ENCODE results near the gene RHOF.
"Not testable (repeated sequence)": the region's sequence is repeated elsewhere in the genome, so short reads cannot be mapped to it uniquely, and the experiment has no call there.

The RHOF gene

DNA sequence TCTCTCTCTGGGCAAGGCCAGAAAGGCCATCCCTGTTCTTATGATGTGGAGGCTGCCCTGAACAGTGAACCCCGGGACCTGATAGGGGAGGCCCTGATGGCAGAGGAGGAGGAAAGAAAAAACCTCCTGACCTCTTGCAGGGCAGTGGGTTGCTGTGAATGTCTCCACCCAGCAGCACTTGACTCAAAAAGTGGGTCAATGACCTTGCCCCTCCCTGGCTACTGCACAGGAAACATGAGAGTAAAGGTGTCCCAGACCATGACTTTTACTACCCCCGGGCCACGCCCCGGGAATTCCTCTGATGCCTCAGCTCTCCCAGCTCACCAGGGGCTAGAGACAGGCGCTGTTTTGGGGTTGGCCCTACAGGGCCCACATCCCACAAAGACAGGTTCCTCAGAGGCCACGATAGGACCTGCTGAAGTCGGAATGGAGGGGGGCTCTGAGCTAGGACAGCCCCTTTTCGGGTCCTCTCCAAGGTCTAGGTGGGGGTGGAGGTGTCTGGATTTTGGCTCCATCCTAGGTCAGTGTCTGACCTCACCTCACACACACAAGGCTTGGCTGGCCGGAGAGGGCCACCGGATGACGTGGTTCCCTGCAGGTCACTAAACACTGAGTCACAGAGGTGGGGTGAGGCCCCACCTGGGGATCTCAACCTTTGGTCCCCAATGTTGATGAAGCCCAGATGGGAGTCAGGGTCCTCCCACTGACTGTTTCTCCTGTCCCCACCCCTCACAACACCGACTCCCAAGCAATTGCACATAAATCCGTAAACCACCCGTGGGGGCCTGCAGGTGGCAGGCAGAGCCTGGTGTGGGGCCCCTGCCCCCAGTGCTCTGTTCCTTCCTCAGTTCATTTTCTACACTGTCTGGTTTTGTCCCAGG is 1.6 kb downstream of the RHOF start:
- DNase-seq: peak; percentile 58

DNA sequence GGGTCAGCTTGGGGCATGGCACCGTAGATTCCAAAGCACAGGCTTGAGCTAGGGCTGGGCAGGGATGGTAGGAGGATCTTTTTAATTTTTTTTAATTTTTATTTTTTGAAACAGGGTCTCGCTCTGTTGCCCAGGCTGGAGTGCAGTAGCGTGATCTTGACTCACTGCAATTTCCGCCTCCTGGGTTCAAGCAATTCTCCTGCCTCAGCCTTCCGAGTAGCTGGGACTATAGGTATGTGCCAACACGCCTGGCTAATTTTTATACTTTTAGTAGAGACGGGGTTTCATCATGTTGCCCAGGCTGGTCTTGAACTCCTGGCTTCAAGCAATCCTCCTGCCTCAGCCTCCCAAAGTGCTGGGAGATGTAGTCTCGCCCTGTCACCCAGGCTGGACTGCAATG is 2.7 kb downstream of the RHOF start:
- not testable (repeated sequence) for DNase-seq

DNA sequence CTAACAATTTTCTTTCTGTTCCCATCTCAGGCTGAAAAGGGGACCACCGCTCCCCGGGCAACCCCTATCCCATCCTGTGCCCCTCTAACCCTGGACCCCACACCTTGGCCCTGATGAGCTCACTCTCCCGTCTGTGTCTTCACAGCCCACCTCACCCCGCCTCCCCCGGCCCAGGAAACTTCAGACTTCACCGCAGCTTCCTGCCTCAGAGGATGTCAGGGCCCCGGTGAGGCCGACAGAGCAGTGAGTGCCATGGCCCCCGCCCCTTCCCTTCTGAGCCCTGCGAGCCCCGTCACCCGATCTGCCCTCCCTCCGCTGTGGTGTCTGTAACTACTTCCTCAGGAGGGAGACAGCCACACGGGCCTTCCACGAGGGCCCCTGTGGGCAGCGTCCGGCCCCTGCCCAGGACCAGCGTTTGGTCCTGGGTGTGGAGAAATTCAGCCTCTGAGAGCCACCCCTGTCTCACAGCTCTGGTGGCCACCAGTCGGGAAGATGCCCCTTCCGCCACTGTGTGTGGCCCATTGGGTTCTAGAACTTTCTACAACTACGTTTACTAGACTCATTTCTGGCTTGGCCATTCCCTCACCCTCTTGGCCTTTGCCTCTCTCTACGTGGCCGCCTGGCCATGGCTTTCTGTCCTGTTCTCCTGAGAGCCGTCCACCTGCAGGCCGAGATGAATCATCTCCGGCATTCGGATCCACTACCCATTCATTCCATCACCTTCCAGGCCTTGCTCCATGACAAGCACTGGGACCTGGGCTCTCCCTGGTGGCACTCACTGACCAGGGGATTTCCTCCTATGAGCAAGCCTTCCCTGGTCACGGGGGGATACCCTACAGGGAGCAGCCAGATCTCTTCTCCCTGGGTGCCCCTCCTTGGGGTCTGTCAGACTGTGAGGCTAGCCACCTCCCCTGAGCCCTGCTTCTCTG is 3.4 kb downstream of the RHOF start:
- DNase-seq: peak; percentile 93

DNA sequence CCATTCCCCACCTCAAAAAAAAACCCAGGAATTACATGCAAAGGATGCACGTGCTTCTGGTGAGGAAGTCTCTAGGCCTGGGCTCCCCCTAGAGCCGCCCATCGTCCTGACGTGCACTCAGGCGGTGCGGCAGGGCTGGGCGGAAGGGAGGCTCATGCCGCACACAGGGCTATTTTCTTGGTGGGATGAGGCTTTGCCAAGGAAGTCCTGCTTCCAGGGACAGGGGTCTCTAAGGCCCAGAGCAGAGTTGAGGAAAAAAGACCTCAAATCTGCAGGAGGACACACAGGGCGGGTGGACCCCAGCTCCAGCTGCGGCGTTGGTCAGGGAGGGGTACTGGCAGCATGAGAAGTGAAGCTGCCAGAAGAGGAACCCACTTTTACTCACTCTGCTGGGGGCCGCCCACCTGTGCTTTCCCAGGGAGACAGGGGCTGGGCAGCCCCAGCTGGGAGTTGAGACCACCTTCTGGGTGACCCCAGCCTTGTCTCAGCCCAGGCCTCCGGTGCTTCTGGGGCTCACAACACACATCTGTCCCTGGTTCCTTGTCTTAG is 4.2 kb downstream of the RHOF start:
- peak; percentile 64 for DNase-seq

GRCh38 chr12:121788176-121788818 is 5.2 kb downstream of the RHOF start:
- DNase-seq: no peak

DNA sequence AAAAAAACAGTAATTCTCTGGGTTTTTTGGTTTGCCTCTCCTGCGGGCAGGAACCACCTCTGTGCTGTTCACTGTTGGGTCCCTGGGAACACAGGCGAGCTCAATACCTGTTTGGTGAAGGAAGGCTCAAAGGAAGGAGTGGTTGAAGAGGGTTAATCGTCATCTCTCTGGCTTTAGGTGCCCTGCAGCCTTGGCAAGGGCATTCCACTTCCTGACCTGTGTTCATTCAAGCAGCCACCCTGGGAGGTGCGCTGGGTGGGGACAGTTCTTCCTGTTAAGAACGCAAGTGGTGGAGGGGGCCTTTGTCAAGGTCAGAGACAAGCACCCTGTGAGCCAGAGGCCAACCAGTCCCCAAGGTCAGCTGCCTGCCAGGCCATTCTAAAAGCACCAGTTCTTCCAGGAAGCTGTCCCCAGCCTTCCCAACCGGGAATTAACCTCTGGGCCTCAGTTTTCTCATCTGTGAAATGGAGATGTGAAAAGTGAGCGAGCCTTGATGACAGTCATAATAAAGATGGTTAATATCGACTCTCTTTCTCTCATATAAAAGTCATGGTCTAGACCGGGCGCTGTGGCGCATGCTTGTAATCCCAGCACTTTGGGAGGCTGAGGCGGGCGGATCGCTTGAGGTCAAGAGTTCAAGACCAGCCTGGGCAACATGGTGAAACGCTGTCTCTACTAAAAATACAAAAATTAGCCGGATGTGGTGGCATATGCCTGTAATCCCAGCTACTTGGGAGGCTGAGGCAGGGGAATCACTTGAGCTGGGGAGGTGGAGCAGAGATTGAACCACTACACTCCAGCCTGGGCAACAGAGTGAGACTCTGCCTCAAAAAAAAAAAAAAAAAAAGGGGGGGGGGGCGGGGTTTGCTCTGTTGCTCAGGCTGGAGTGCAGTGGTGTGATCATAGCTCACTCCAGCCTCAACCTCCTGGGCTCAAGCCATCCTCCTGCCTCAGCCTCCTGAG is 6.1 kb downstream of the RHOF start:
- DNase-seq: peak; percentile 62

DNA sequence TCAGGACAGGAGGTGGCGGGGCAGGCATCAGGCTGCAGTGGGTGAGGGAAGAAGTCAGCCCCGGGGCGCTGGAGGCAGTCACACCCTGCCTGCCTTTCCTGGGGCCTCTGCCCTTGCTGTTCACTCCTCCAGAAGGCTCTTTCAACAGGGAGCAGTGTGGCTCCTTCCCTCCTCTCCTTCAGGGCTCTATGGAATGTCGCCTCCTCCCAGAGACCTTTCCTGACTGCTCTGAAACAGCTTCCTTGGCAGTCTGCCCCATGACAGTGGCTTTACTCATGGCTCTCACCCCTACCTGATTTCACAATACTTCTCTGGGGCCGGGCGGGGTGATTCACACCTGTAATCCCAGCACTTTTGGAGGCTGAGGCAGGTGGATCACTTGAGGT is 7.1 kb downstream of the RHOF start:
- DNase-seq: peak; percentile 72

DNA sequence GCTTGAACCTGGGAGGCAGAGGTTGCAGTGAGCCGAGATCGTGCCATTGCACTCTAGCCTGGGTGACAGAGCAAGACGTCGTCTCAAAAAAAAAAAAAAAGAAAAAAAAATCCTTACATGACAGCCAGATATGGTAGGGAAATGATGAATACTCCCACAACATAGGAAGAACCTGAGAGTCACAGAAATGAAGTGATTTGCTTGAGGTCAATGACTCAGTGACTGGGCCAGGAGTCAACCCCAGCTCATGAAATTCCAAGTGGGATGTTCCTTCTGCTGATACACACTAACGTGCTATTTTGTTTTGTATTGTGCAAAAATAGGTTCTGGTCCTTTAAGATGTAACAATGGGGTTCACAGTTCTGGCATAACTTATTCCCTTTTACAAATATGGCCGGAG is 9.0 kb downstream of the RHOF start:
- no peak for DNase-seq

DNA sequence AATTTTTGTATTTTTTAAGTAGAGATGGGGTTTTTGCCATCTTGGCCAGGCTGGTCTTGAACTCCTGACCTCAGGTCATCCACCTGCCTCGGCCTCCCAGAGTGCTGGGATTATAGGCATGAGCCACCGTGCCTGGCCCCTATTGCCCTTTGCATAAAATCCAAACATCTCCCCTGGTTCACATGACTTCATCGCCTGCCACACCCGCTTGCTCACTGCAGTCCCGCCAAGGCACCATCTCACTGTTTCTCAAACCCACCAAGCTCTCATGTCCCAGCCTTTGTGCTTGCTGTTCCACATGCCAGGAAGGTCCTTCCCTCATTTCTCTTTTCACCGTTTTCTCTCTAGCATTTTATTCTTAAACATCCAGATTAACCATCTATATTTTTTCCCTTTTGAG is 9.7 kb downstream of the RHOF start:
- DNase-seq: no peak

DNA sequence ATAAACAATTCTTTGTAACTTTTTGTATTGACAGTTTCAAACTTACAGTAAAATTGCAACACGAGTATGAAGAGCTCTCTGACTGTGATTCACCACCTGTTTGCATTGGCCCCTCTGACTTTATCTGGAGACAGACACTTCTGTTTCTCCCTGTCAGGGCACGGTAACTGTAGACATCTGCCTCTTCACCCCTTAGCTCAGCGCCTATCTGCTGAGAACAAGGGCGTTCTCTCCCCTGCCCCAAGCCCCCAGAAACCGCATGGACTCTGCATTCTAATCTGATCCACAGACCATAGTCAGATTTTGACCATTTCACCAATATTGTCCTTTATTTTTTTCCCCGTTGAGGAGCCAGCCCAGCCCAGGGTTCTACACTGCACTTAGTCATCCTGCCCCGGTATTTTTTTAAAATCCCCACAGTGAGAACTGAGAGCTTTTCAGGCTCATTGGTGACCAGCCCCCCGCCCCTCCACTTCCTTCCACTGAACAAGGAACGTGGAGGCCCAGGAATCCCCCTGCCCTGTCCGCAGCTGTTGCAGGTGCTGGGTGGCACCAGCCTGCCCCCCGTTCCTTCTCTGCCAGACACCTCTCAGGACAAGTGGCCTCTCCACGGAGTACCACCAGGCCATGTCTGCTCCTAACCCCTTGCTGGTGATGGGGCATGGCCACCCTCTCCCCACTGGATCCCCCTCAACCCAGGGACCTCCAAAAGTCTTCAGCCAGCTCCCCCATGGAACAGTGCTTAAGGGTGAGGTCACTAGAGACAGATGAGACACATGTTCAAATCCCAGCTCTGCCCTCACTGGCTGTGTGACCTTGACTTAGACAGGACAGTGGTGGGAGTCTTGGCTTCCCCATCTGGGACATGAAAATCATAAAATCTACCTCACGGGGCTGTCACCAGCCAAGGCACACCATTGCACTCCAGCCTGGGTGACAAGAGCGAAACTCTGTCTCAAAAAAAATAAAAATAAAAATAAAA is 11.2 kb downstream of the RHOF start:
- peak; percentile 80 for DNase-seq

DNA sequence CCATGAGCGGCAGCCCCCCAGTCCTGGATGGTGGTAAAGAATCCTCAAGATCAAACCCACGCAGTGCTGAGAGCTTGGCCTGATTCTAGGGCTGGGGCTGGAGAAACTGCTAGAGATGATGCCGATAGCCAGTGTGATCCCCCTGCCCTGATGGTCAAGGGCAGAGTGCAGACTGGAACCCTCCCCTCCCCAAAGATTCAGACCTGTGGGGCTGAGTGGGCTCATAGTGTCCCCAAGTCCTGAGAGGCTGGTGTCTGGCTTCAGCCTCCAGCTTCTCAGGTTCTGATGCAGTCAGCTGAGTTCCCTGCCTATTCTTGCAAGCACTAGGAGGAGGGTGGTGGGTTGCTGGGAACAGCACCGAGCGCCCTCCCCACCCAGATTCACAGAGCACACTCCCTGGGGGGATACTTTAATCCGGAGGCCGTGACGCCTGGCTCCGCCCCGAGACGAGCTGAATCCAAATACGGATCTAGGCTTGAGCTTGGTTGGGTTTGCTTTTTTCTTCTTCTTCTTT is 11.9 kb downstream of the RHOF start:
- peak; percentile 49 for DNase-seq

- no peak for DNase-seq
Observed at GRCh38 chr12:121780429-121780828, 13.1 kb downstream of the RHOF start.

DNA sequence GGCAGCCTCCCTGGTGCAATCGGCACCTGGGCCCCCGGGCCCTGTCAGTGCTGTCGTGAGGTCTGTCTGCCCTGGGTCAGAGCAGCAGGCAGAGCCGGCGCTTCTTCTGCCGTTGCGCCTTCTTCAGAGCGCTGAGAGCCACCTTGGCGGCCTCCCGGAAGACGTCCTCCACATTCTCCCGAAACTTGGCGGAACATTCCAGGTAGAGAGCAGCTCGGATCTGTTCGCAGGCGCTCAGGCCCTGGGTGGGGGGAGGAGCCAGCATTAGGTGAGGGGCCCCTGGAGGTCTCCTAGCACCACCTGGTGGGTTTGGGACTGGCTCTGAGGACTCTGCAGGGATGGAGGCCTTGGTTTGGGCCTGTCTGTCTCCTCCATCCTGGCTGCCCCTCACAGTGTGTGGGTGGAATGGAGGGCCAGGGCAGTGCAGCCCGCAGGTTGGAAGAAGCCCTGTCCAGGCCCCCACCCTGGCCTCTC is 14.0 kb downstream of the RHOF start:
- no peak for DNase-seq

GRCh38 chr12:121778567-121779421 is 14.7 kb downstream of the RHOF start:
- DNase-seq: no peak

GRCh38 chr12:121776190-121777098 is 17.0 kb downstream of the RHOF start:
- peak; percentile 99 for DNase-seq

DNA sequence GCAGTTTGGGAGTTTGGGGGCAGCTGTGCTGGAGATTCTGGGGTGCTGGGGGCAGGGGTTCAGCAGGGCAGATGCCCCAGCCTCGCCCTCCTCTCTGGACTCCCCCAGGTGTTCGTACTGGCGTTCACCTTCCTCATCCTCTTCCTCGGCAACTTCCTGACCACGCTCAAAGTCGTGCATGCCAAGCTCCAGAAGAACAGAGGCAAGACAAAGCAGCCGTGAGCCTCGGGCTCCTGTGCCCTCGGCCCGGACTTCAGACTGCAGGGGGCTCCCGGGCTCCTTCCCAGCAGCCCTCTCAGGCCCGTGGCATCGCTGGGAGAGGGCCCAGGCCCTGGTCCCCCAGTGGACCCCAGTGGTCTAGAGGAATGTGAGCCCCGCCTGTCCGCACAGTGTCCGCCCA is 18.0 kb downstream of the RHOF start:
- DNase-seq: no peak

- DNase-seq: no peak
Observed at GRCh38 chr12:121774968-121775474, 18.5 kb downstream of the RHOF start.

Measured in stimulated activated CD8-positive, alpha-beta memory T cell treated with anti-CD3 and anti-CD28 coated beads, Interleukin-4, amount 100 ng/mL, for 48 hours (primary cell).